ENCODE data around the gene DIPK2A. TPM values are rescaled to one million over a fixed set of nuclear protein-coding genes. Genes with fewer than 3 reads are reported as not detected.

Gene DIPK2A
- total and polyA plus RNA-seq, 2 of the 13 experiments (the other 11 are each of a cell fraction or from before 2014, with no cell fraction given) = 5.8 to 8.0 TPM

DNA sequence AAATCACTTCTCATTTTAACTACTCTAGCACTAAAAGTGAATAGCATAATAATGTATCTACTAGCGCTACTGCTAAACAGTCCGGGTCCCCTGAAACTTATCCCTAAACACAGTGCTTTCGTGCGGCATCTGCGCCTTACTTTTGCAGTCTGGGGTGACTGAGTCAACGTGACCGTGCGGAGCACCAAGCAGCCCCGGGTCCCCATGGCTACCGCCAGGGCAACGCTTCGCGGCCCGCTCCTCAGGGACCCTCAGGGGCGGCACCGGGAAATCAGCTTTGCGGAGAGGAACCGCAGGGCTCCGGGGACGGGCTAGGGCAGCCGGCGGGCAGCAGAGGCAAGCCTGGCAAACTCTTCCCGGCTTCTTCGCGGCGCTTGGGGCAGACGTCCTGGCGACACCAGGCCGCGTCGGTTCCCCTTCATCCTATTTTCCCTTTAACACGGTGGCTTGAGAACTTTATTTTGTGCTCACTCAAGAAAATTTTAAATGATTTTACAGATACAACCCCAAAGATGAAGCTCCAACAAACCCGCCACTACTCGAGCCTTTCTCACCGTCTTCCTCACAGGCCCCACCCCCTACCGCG lies 757 bp upstream of the DIPK2A start (continued):
- TF ChIP-seq, protein P1, sequence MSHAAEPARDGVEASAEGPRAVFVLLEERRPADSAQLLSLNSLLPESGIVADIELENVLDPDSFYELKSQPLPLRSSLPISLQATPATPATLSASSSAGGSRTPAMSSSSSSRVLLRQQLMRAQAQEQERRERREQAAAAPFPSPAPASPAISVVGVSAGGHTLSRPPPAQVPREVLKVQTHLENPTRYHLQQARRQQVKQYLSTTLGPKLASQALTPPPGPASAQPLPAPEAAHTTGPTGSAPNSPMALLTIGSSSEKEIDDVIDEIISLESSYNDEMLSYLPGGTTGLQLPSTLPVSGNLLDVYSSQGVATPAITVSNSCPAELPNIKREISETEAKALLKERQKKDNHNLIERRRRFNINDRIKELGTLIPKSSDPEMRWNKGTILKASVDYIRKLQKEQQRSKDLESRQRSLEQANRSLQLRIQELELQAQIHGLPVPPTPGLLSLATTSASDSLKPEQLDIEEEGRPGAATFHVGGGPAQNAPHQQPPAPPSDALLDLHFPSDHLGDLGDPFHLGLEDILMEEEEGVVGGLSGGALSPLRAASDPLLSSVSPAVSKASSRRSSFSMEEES (CRISPR knock-in tag; IDR thresholded peaks at IDR 0.05) = no peak
- no peak for TF ChIP-seq ZNF558 (CRISPR knock-in tag; IDR thresholded peaks at IDR 0.05; ENCODE audit: borderline replicate concordance)
- TF ChIP-seq MAFG (CRISPR knock-in tag; IDR thresholded peaks at IDR 0.05) = no peak
- TF ChIP-seq RFX1 (IDR thresholded peaks at IDR 0.05) = peak; percentile 49; the same call in 1 of the 2 replicates
- TF ChIP-seq, protein P2, sequence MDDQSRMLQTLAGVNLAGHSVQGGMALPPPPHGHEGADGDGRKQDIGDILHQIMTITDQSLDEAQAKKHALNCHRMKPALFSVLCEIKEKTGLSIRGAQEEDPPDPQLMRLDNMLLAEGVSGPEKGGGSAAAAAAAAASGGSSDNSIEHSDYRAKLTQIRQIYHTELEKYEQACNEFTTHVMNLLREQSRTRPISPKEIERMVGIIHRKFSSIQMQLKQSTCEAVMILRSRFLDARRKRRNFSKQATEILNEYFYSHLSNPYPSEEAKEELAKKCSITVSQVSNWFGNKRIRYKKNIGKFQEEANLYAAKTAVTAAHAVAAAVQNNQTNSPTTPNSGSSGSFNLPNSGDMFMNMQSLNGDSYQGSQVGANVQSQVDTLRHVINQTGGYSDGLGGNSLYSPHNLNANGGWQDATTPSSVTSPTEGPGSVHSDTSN (CRISPR knock-in tag; IDR thresholded peaks at IDR 0.05; ENCODE audit: borderline replicate concordance) = no peak
- no peak for TF ChIP-seq SPEN (CRISPR knock-in tag; IDR thresholded peaks at IDR 0.05; ENCODE audit: low read depth)
- TF ChIP-seq, protein P3, sequence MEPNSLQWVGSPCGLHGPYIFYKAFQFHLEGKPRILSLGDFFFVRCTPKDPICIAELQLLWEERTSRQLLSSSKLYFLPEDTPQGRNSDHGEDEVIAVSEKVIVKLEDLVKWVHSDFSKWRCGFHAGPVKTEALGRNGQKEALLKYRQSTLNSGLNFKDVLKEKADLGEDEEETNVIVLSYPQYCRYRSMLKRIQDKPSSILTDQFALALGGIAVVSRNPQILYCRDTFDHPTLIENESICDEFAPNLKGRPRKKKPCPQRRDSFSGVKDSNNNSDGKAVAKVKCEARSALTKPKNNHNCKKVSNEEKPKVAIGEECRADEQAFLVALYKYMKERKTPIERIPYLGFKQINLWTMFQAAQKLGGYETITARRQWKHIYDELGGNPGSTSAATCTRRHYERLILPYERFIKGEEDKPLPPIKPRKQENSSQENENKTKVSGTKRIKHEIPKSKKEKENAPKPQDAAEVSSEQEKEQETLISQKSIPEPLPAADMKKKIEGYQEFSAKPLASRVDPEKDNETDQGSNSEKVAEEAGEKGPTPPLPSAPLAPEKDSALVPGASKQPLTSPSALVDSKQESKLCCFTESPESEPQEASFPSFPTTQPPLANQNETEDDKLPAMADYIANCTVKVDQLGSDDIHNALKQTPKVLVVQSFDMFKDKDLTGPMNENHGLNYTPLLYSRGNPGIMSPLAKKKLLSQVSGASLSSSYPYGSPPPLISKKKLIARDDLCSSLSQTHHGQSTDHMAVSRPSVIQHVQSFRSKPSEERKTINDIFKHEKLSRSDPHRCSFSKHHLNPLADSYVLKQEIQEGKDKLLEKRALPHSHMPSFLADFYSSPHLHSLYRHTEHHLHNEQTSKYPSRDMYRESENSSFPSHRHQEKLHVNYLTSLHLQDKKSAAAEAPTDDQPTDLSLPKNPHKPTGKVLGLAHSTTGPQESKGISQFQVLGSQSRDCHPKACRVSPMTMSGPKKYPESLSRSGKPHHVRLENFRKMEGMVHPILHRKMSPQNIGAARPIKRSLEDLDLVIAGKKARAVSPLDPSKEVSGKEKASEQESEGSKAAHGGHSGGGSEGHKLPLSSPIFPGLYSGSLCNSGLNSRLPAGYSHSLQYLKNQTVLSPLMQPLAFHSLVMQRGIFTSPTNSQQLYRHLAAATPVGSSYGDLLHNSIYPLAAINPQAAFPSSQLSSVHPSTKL (CRISPR knock-in tag; IDR thresholded peaks at IDR 0.05) = 0 out of 2 replicates have a peak, but pooled peaks have one; percentile 6
- TF ChIP-seq ZFY (CRISPR knock-in tag; IDR thresholded peaks at IDR 0.05) = peak; percentile 33; the same call in 1 of the 2 replicates
- peak; percentile 55; the same call in 1 of the 2 replicates for TF ChIP-seq ZNF777 (CRISPR knock-in tag; IDR thresholded peaks at IDR 0.05)
- TF ChIP-seq, protein P4, sequence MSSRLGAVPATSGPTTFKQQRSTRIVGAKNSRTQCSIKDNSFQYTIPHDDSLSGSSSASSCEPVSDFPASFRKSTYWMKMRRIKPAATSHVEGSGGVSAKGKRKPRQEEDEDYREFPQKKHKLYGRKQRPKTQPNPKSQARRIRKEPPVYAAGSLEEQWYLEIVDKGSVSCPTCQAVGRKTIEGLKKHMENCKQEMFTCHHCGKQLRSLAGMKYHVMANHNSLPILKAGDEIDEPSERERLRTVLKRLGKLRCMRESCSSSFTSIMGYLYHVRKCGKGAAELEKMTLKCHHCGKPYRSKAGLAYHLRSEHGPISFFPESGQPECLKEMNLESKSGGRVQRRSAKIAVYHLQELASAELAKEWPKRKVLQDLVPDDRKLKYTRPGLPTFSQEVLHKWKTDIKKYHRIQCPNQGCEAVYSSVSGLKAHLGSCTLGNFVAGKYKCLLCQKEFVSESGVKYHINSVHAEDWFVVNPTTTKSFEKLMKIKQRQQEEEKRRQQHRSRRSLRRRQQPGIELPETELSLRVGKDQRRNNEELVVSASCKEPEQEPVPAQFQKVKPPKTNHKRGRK (CRISPR knock-in tag; IDR thresholded peaks at IDR 0.05) = no peak
- TF ChIP-seq HOXA5 (CRISPR knock-in tag; IDR thresholded peaks at IDR 0.05) = 0 out of 2 replicates have a peak, but pooled peaks have one; percentile 32
- TF ChIP-seq ZFX (CRISPR knock-in tag; IDR thresholded peaks at IDR 0.05; ENCODE audit: low read depth) = peak; percentile 25
- TF ChIP-seq, protein P5, sequence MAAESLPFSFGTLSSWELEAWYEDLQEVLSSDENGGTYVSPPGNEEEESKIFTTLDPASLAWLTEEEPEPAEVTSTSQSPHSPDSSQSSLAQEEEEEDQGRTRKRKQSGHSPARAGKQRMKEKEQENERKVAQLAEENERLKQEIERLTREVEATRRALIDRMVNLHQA (CRISPR knock-in tag; IDR thresholded peaks at IDR 0.05) = no peak
- no peak for TF ChIP-seq ZNF251 (CRISPR knock-in tag; IDR thresholded peaks at IDR 0.05)
- 0 out of 2 replicates have a peak, but pooled peaks have one; percentile 11 for TF ChIP-seq SP5 (CRISPR knock-in tag; IDR thresholded peaks at IDR 0.05; ENCODE audit: borderline replicate concordance, low read depth)
- 0 out of 2 replicates have a peak, but pooled peaks have one; percentile 14 for TF ChIP-seq RFX3 (CRISPR knock-in tag; IDR thresholded peaks at IDR 0.05)

All from HepG2 (cell line).